GM23338 (cell line): ENCODE data around the gene VSTM2B. TPM values are rescaled to one million over a fixed set of nuclear protein-coding genes. Genes with fewer than 3 reads are reported as not detected.

ENCODE experiments used
- ATAC-seq: fragments of 200-7000 bp; cut with Tn5 transposase; 3 replicates; pipeline ENCODE4 v1.9.1; 2020
- DNase-seq: peaks from one replicate; pipeline ENCODE4 v3.0.0-alpha.2; 2015; ENCODE audit warnings: low spot score
- H2AFZ ChIP-seq: fragments of 200-600 bp; sonication (generic); 2 replicates; pipeline ENCODE4 v1.8.0; 2016; ENCODE audit warnings: antibody characterized with exemption, mild to moderate bottlenecking, moderate library complexity
- H3F3A ChIP-seq: fragments of 200-600 bp; sonication (generic); replicated peaks from 2 replicates; pipeline ENCODE4 v1.8.0; 2017; ENCODE audit warnings: antibody characterized with exemption, mixed run types, low read depth
- H3K27ac ChIP-seq: fragments of 200-600 bp; sonication (generic); 2 replicates; pipeline ENCODE4 v1.6.1; 2016; ENCODE audit warnings: low read depth
- H3K27me3 ChIP-seq: fragments of 200-600 bp; sonication (generic); 2 replicates; pipeline ENCODE4 v1.8.0; 2016; ENCODE audit warnings: mild to moderate bottlenecking, mixed run types, moderate library complexity; ENCODE audit not compliant: insufficient read depth
- H3K36me3 ChIP-seq: fragments of 200-600 bp; sonication (generic); 2 replicates; pipeline ENCODE4 v1.8.0; 2016; ENCODE audit warnings: mild to moderate bottlenecking; ENCODE audit not compliant: insufficient read depth
- H3K4me1 ChIP-seq: fragments of 200-600 bp; sonication (generic); 2 replicates; pipeline ENCODE4 v1.8.0; 2016; ENCODE audit warnings: mild to moderate bottlenecking, moderate library complexity; ENCODE audit not compliant: insufficient read depth
- H3K4me2 ChIP-seq: fragments of 200-600 bp; sonication (generic); 2 replicates; pipeline ENCODE4 v1.7.1; 2017; ENCODE audit warnings: mixed run types
- H3K4me3 ChIP-seq: fragments of 200-600 bp; sonication (generic); 2 replicates; pipeline ENCODE4 v1.6.1; 2016; ENCODE audit warnings: mixed run types
- H3K79me2 ChIP-seq: fragments of 200-600 bp; sonication (generic); replicated peaks from 2 replicates; pipeline ENCODE4 v1.8.0; 2017; ENCODE audit warnings: mild to moderate bottlenecking; ENCODE audit not compliant: insufficient read depth
- H3K9me2 ChIP-seq: fragments of 200-600 bp; sonication (generic); 2 replicates; pipeline ENCODE4 v1.8.0; 2017; ENCODE audit not compliant: insufficient read depth
- H4K20me1 ChIP-seq: fragments of 200-600 bp; sonication (generic); replicated peaks from 2 replicates; pipeline ENCODE4 v1.8.0; 2017; ENCODE audit warnings: mild to moderate bottlenecking; ENCODE audit not compliant: insufficient read depth
- H3K27ac Mint-ChIP-seq: 2 replicates; pipeline ENCODE4 v1.8.0; 2020; ENCODE audit warnings: inconsistent platforms, mild to moderate bottlenecking, moderate library complexity, mixed read lengths
- H3K27me3 Mint-ChIP-seq: 3 replicates; pipeline ENCODE4 v1.8.0; 2022; ENCODE audit warnings: low read depth, mild to moderate bottlenecking, moderate library complexity, mixed read lengths, inconsistent platforms; ENCODE audit not compliant: insufficient read depth, poor library complexity
- H3K36me3 Mint-ChIP-seq: 3 replicates; pipeline ENCODE4 v1.8.0; 2021; ENCODE audit warnings: low read depth, mild to moderate bottlenecking, inconsistent platforms, moderate library complexity, mixed read lengths
- H3K4me1 Mint-ChIP-seq: 3 replicates; pipeline ENCODE4 v1.8.0; 2020; ENCODE audit warnings: mild to moderate bottlenecking, inconsistent platforms, mixed read lengths
- H3K4me3 Mint-ChIP-seq: 3 replicates; pipeline ENCODE4 v1.8.0; 2021; ENCODE audit warnings: moderate library complexity, mild to moderate bottlenecking, inconsistent platforms, mixed read lengths
- H3K9me3 Mint-ChIP-seq: 3 replicates; pipeline ENCODE4 v1.8.0; 2020; ENCODE audit warnings: moderate library complexity, mild to moderate bottlenecking, inconsistent platforms, mixed read lengths
- EZH2 ChIP-seq: fragments of 200-600 bp; sonication (generic); IDR thresholded peaks from one replicate; pipeline ENCODE4 v1.8.0; 2017; ENCODE audit warnings: antibody characterized with exemption, mild to moderate bottlenecking, low read depth; ENCODE audit not compliant: unreplicated experiment
- EZH2phosphoT487 ChIP-seq: fragments of 200-600 bp; sonication (generic); IDR thresholded peaks from one replicate; pipeline ENCODE4 v1.8.1; 2018; ENCODE audit warnings: antibody characterized with exemption; ENCODE audit not compliant: unreplicated experiment
- JUNB ChIP-seq: IDR thresholded peaks from one replicate; pipeline ENCODE4 v1.6.1; 2016; ENCODE audit warnings: antibody characterized with exemption; ENCODE audit not compliant: unreplicated experiment
- NANOG ChIP-seq: IDR thresholded peaks from 2 replicates; pipeline ENCODE4 v1.6.1; 2016; ENCODE audit warnings: antibody characterized with exemption, borderline replicate concordance
- POLR2AphosphoS5 ChIP-seq: IDR thresholded peaks from 2 replicates; pipeline ENCODE4 v1.6.1; 2016; ENCODE audit warnings: antibody characterized with exemption, low read depth
- STAT1 ChIP-seq: IDR thresholded peaks from one replicate; pipeline ENCODE4 v1.6.1; 2016; ENCODE audit warnings: antibody characterized with exemption; ENCODE audit not compliant: unreplicated experiment
- ZNF114 ChIP-seq: fragments of 250-450 bp; sonication (Bioruptor Pico); IDR thresholded peaks from 2 replicates; pipeline ENCODE4 v1.5.0; 2020; ENCODE audit warnings: mild to moderate bottlenecking, moderate library complexity
- ZNF331 ChIP-seq: fragments of 250-450 bp; sonication (Bioruptor Pico); IDR thresholded peaks from 2 replicates; pipeline ENCODE4 v1.5.0; 2020; ENCODE audit warnings: low read depth, mild to moderate bottlenecking, moderate library complexity
- polyA plus RNA-seq: library from polyadenylated mRNA; unstranded; fragments of >200 nt; fragmentation: Nextera tagmentation; extraction: Ambion mirVana; gene quantifications from 2 replicates; pipeline ENCODE4 v1.2.1, GENCODE V29; 2016
- total RNA-seq: library from RNA; depleted of rRNA; stranded (reverse); fragments of >200 nt; shearing (Covaris generic); gene quantifications from 2 replicates; pipeline ENCODE4 v1.2.3, GENCODE V29; 2014
- TF ChIP-seq, protein P1 (sequence below): IDR thresholded peaks from one replicate; pipeline ENCODE4 v1.6.1; 2018; ENCODE audit warnings: antibody characterized with exemption; ENCODE audit not compliant: unreplicated experiment
- TF ChIP-seq, protein P2 (sequence below): IDR thresholded peaks from 2 replicates; pipeline ENCODE4 v1.6.1; 2016; ENCODE audit warnings: antibody characterized with exemption
- TF ChIP-seq, protein P3 (sequence below), 2 experiments: fragments of 200-600 bp in 1 of 2; sonication (generic) in 1 of 2; conservative IDR thresholded peaks; 2 replicates each; pipeline versions ENCODE4 v1.5.1 to v1.6.1; 2016 to 2017; ENCODE audit warnings: antibody characterized with exemption in 2 of 2, low read depth in 2 of 2, mild to moderate bottlenecking in 2 of 2, moderate library complexity in 1 of 2

Gene VSTM2B
- total and polyA plus RNA-seq, 2 experiments from 2014 or later, result 1.2 to 1.8 TPM

DNA sequence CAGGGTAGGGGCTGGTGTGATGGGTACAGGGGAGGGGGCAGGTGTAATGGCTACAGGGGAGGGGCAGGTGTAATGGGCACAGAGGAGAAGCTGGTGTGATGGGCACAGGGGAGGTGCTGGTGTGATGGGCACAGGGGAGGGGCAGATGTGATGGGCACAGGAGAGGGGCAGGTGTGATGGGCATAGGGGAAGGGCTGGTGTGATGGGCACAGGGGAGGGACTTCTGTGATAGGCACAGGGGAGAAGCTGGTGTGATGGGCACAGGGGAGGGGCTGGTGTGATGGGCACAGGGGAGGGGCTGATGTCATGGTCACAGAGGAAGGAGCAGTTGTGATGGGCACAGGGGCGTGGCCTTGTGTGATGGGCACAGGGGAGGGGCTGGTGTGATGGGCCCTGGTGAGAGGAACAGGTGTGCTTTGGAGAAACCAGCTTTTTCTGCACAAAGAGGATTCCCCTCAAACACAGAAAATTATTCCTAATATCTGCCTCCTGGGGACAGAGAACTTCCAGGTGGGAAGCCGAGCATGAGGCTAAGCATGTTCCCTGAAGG is 41.6 kb downstream of the VSTM2B start:
- Histone ChIP-seq H3K9me2 (no peaks in the 10 kb centered on the region), H3F3A (no peaks in the 10 kb centered on the region), H3K27me3 (no peaks in the 10 kb centered on the region), H3K27ac (no peak overlapping the region), H4K20me1 (no peaks in the 10 kb centered on the region), H3K4me3 (no peak overlapping the region), H3K79me2 (no peaks in the 10 kb centered on the region), H2AFZ (no peak overlapping the region), H3K4me2 (no peak overlapping the region), H3K36me3 (no peaks in the 10 kb centered on the region), H3K4me1 (no peaks in the 10 kb centered on the region)
- ATAC-seq (no peak), DNase-seq (no peak)
- TF ChIP-seq JUNB (no peak), ZNF114 (CRISPR knock-in tag) (no peak), EZH2phosphoT487 (no peak), EZH2 (no peak), POLR2AphosphoS5 (no peak), STAT1 (no peak), ZNF331 (CRISPR knock-in tag) (no peak), NANOG (no peak)
- TF ChIP-seq, protein P1, sequence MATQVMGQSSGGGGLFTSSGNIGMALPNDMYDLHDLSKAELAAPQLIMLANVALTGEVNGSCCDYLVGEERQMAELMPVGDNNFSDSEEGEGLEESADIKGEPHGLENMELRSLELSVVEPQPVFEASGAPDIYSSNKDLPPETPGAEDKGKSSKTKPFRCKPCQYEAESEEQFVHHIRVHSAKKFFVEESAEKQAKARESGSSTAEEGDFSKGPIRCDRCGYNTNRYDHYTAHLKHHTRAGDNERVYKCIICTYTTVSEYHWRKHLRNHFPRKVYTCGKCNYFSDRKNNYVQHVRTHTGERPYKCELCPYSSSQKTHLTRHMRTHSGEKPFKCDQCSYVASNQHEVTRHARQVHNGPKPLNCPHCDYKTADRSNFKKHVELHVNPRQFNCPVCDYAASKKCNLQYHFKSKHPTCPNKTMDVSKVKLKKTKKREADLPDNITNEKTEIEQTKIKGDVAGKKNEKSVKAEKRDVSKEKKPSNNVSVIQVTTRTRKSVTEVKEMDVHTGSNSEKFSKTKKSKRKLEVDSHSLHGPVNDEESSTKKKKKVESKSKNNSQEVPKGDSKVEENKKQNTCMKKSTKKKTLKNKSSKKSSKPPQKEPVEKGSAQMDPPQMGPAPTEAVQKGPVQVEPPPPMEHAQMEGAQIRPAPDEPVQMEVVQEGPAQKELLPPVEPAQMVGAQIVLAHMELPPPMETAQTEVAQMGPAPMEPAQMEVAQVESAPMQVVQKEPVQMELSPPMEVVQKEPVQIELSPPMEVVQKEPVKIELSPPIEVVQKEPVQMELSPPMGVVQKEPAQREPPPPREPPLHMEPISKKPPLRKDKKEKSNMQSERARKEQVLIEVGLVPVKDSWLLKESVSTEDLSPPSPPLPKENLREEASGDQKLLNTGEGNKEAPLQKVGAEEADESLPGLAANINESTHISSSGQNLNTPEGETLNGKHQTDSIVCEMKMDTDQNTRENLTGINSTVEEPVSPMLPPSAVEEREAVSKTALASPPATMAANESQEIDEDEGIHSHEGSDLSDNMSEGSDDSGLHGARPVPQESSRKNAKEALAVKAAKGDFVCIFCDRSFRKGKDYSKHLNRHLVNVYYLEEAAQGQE, result no peak
- TF ChIP-seq, protein P2, sequence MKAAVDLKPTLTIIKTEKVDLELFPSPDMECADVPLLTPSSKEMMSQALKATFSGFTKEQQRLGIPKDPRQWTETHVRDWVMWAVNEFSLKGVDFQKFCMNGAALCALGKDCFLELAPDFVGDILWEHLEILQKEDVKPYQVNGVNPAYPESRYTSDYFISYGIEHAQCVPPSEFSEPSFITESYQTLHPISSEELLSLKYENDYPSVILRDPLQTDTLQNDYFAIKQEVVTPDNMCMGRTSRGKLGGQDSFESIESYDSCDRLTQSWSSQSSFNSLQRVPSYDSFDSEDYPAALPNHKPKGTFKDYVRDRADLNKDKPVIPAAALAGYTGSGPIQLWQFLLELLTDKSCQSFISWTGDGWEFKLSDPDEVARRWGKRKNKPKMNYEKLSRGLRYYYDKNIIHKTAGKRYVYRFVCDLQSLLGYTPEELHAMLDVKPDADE, result no peak
- TF ChIP-seq, protein P3, sequence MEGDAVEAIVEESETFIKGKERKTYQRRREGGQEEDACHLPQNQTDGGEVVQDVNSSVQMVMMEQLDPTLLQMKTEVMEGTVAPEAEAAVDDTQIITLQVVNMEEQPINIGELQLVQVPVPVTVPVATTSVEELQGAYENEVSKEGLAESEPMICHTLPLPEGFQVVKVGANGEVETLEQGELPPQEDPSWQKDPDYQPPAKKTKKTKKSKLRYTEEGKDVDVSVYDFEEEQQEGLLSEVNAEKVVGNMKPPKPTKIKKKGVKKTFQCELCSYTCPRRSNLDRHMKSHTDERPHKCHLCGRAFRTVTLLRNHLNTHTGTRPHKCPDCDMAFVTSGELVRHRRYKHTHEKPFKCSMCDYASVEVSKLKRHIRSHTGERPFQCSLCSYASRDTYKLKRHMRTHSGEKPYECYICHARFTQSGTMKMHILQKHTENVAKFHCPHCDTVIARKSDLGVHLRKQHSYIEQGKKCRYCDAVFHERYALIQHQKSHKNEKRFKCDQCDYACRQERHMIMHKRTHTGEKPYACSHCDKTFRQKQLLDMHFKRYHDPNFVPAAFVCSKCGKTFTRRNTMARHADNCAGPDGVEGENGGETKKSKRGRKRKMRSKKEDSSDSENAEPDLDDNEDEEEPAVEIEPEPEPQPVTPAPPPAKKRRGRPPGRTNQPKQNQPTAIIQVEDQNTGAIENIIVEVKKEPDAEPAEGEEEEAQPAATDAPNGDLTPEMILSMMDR (conservative IDR thresholded peaks at IDR 0.05; ENCODE audit: low read depth in 2 of 2), result no peak
- Mint-ChIP-seq H3K27me3 (peaks cover 6% of the 10 kb centered on the region), H3K36me3 (no peaks in the 10 kb centered on the region), H3K27ac (no peak overlapping the region), H3K9me3 (no peaks in the 10 kb centered on the region), H3K4me3 (no peak overlapping the region), H3K4me1 (peaks cover 16% of the 10 kb centered on the region)
